Mononuclear cell (primary cell): ENCODE data around the gene EVI5. TPM values are rescaled to one million over a fixed set of nuclear protein-coding genes. Genes with fewer than 3 reads are reported as not detected.
"Not testable (repeated sequence)": the region's sequence is repeated elsewhere in the genome, so short reads cannot be mapped to it uniquely, and the experiment has no call there.

Experiments
- H3K27me3 ChIP-seq: 2 replicates; pipeline ENCODE4 v1.6.0; 2011; ENCODE audit warnings: low read length, control low read depth; ENCODE audit not compliant: insufficient read depth
- H3K4me1 ChIP-seq: 2 replicates; pipeline ENCODE4 v1.5.1; 2011; ENCODE audit warnings: mild to moderate bottlenecking, low read length, control low read depth; ENCODE audit not compliant: insufficient read depth
- H3K4me3 ChIP-seq: 2 replicates; pipeline ENCODE4 v1.5.1; 2011; ENCODE audit warnings: mild to moderate bottlenecking, low read length, moderate library complexity
- H3K9me3 ChIP-seq: 2 replicates; pipeline ENCODE4 v1.5.1; 2011; ENCODE audit warnings: low read depth, mild to moderate bottlenecking, control low read depth, low read length
- total RNA-seq: library from RNA; depleted of rRNA; stranded (reverse); fragments of >200 nt; gene quantifications from one replicate; pipeline ENCODE4 v1.2.3, GENCODE V29; 2012

Gene EVI5
- total RNA-seq, 1 donor = 16.9 TPM

DNA sequence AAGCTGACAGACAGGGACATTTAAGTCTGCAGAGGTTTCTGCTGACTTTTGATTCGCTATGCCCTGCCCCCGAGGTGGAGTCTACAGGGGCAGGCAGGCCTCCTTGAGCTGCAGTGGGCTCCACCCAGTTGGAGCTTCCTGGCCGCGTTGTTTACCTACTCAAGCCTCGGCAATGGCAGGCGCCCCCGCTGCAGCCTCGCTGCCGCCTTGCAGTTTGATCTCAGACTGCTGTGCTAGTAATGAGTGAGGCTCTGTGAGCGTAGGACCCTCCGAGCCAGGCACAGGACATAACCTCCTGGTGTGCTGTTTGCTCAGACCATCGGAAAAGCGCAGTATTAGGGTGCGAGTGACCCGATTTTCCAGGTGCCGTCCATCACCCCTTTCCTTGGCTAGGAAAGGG is 149.7 kb downstream of the EVI5 start:
- not testable (repeated sequence) for H3K9me3 ChIP-seq, H3K4me1 ChIP-seq, H3K4me3 ChIP-seq, H3K27me3 ChIP-seq

DNA sequence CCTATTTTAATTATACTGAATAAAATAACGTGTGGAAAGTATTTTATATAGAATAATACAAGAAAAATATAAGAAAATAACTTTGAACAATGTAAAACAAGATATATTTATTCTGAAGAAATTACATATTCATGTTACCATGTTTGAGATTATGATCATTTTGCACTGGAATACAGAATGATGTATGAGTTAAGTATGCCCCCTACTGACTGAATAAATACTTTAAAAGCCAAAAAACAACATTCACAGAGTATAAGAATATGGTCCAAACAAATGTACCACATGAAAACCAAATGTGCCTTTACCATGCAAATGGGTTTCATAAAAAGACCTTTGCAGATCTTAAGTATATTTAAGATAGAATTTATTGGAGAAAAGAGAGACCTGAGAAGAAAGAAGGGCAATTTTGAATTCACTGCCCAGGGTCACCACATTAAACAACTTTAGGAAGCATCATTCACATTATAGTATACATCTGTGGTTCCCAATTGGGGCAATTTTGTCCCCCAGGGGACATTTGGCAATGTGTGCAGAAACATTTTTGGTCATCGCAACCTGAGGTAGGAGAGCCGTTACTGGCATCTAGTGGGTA is 161.6 kb downstream of the EVI5 start:
- no peaks in the 10 kb centered on the region for H3K9me3 ChIP-seq
- H3K4me3 ChIP-seq = no peak overlapping the region
- no peaks in the 10 kb centered on the region for H3K27me3 ChIP-seq
- H3K4me1 ChIP-seq = no peaks in the 10 kb centered on the region

DNA sequence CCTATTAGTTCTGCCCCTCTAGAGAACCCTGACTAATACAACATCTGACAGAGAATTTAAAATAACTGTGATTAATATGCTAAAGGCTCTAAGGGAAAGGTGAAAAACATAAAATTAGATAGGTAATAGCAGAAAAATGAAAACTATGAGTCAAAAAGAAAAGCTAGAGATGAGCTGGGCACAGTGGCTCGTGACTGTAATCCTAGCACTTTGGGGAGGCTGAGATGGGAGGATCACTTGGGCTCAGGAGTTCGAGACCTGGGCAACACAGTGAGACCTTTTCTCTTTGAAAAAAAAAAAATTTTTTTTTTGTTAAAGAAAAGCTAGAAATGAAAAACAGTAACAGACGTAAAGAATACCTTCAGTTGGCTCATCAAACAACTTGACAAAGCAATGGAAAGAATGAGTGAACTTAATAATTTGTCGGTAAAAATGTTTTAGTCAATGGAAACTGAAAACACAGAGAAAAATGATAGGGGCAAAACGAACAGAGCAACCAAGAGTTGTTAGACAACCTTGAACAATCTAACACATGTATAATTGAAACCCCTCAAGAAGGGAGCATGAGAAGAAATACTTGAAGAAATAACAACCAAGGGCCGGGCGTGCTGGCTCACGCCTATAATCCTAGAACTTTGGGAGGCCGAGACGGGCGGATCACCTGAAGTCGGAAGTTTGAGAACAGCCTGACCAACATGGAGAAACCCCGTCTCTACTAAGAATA is 165.3 kb downstream of the EVI5 start:
- no peaks in the 10 kb centered on the region for H3K27me3 ChIP-seq
- no peaks in the 10 kb centered on the region for H3K9me3 ChIP-seq
- H3K4me3 ChIP-seq = no peak overlapping the region
- no peaks in the 10 kb centered on the region for H3K4me1 ChIP-seq

- Histone ChIP-seq H3K4me3 (no peak overlapping the region), H3K4me1 (no peaks in the 10 kb centered on the region), H3K27me3 (no peaks in the 10 kb centered on the region), H3K9me3 (no peaks in the 10 kb centered on the region)
Observed at GRCh38 chr1:92601044-92601443, 183.9 kb downstream of the EVI5 start.

GRCh38 chr1:92599184-92599583 is 185.7 kb downstream of the EVI5 start:
- Histone ChIP-seq H3K27me3 (no peaks in the 10 kb centered on the region), H3K9me3 (no peaks in the 10 kb centered on the region), H3K4me1 (no peaks in the 10 kb centered on the region), H3K4me3 (no peak overlapping the region)

- H3K4me3 ChIP-seq, H3K27me3 ChIP-seq, H3K4me1 ChIP-seq, H3K9me3 ChIP-seq: not testable (repeated sequence)
Observed at GRCh38 chr1:92589361-92589760, 195.5 kb downstream of the EVI5 start.

GRCh38 chr1:92587445-92587844 is 197.5 kb downstream of the EVI5 start:
- Histone ChIP-seq H3K4me3 (no peak overlapping the region), H3K4me1 (peaks cover 12% of the 10 kb centered on the region), H3K27me3 (no peaks in the 10 kb centered on the region), H3K9me3 (no peaks in the 10 kb centered on the region)

- Histone ChIP-seq H3K4me3 (no peak overlapping the region), H3K27me3 (no peaks in the 10 kb centered on the region), H3K4me1 (peaks cover 12% of the 10 kb centered on the region), H3K9me3 (no peaks in the 10 kb centered on the region)
Observed at GRCh38 chr1:92585831-92586230, 199.1 kb downstream of the EVI5 start.

- H3K9me3 ChIP-seq, H3K4me3 ChIP-seq, H3K27me3 ChIP-seq: not testable (repeated sequence)
- H3K4me1 ChIP-seq = peaks cover 12% of the 10 kb centered on the region
Observed at GRCh38 chr1:92584810-92585209, 200.1 kb downstream of the EVI5 start.

GRCh38 chr1:92583821-92584760 is 200.8 kb downstream of the EVI5 start:
- Histone ChIP-seq H3K27me3 (no peaks in the 10 kb centered on the region), H3K4me1 (peaks cover 12% of the 10 kb centered on the region), H3K9me3 (no peaks in the 10 kb centered on the region), H3K4me3 (no peak overlapping the region)

GRCh38 chr1:92577261-92577895 is 207.5 kb downstream of the EVI5 start:
- Histone ChIP-seq H3K9me3 (no peaks in the 10 kb centered on the region), H3K4me3 (no peak overlapping the region), H3K27me3 (no peaks in the 10 kb centered on the region), H3K4me1 (no peaks in the 10 kb centered on the region)

- no peaks in the 10 kb centered on the region for H3K4me1 ChIP-seq
- H3K9me3 ChIP-seq = no peaks in the 10 kb centered on the region
- no peaks in the 10 kb centered on the region for H3K27me3 ChIP-seq
- H3K4me3 ChIP-seq = no peak overlapping the region
Observed at GRCh38 chr1:92575123-92575522, 209.8 kb downstream of the EVI5 start.

- Histone ChIP-seq H3K9me3 (no peaks in the 10 kb centered on the region), H3K27me3 (no peaks in the 10 kb centered on the region), H3K4me1 (no peaks in the 10 kb centered on the region), H3K4me3 (no peak overlapping the region)
Observed at GRCh38 chr1:92572520-92572919, 212.4 kb downstream of the EVI5 start.

DNA sequence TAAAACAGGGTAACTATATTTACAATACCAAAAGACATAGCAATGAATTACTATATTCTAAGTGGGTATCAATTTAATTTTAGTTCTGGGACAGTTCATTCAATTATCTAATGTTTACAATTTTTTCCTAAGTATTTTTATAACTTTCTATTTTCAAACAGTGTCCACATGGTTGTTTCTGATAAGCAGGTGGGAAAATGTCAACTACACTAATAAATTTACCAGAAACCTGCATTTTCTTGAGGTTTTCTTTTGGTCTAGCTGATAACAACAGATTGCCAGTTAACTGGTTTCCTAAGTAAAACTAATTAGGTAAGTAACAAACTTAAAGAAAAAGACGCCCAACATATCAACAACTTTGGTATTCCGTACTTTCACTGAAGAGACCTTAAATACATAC is 213.3 kb downstream of the EVI5 start:
- no peaks in the 10 kb centered on the region for H3K9me3 ChIP-seq
- no peaks in the 10 kb centered on the region for H3K27me3 ChIP-seq
- H3K4me1 ChIP-seq = no peaks in the 10 kb centered on the region
- no peak overlapping the region for H3K4me3 ChIP-seq
